Measurements from ENCODE around the gene TMEM108. TPM values are rescaled to one million over a fixed set of nuclear protein-coding genes. Genes with fewer than 3 reads are reported as not detected.

TMEM108 gene
- total RNA-seq, 4 donors from 2014 or later, result 0.70 to 4.0 (median 1.4) TPM

GRCh38 chr3:133317866-133318265 lies 279.7 kb downstream of the TMEM108 start:
- H3K4me3 ChIP-seq, result no peak overlapping the region
- TF ChIP-seq POLR2AphosphoS5 (IDR thresholded peaks at IDR 0.05) (no peak), POLR2A (IDR thresholded peaks at IDR 0.05) (no peak), EP300 (IDR thresholded peaks at IDR 0.05) (no peak)
- TF ChIP-seq, protein P1, sequence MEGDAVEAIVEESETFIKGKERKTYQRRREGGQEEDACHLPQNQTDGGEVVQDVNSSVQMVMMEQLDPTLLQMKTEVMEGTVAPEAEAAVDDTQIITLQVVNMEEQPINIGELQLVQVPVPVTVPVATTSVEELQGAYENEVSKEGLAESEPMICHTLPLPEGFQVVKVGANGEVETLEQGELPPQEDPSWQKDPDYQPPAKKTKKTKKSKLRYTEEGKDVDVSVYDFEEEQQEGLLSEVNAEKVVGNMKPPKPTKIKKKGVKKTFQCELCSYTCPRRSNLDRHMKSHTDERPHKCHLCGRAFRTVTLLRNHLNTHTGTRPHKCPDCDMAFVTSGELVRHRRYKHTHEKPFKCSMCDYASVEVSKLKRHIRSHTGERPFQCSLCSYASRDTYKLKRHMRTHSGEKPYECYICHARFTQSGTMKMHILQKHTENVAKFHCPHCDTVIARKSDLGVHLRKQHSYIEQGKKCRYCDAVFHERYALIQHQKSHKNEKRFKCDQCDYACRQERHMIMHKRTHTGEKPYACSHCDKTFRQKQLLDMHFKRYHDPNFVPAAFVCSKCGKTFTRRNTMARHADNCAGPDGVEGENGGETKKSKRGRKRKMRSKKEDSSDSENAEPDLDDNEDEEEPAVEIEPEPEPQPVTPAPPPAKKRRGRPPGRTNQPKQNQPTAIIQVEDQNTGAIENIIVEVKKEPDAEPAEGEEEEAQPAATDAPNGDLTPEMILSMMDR (IDR thresholded peaks at IDR 0.05), result no peak
- H3K4me1 ChIP-seq, result no peaks in the 10 kb centered on the region
- H3K9me3 ChIP-seq, result no peaks in the 10 kb centered on the region
- no peaks in the 10 kb centered on the region for H3K36me3 ChIP-seq
- WGBS, result 63% methylated on average over 1 of the region's 1 CpG
- H3K27me3 ChIP-seq, result no peaks in the 10 kb centered on the region
- H3K27ac ChIP-seq, result no peak overlapping the region
- no peak for DNase-seq (ENCODE audit: low spot score in 2 of 2)

- WGBS, result 78% methylated on average over 1 of the region's 1 CpG
- no peak for TF ChIP-seq POLR2AphosphoS5 (IDR thresholded peaks at IDR 0.05)
- no peak for TF ChIP-seq POLR2A (IDR thresholded peaks at IDR 0.05)
- TF ChIP-seq EP300 (IDR thresholded peaks at IDR 0.05), result no peak
- TF ChIP-seq, protein P1 (IDR thresholded peaks at IDR 0.05), result no peak
- H3K27ac ChIP-seq, result no peak overlapping the region
- H3K27me3 ChIP-seq, result no peaks in the 10 kb centered on the region
- no peaks in the 10 kb centered on the region for H3K4me1 ChIP-seq
- peaks cover 3% of the 10 kb centered on the region for H3K9me3 ChIP-seq
- no peak for DNase-seq (ENCODE audit: low spot score in 2 of 2)
- no peak overlapping the region for H3K4me3 ChIP-seq
- H3K36me3 ChIP-seq, result no peaks in the 10 kb centered on the region
These were observed 290.2 kb downstream of the TMEM108 start for GRCh38 chr3:133328373-133328772.

DNA sequence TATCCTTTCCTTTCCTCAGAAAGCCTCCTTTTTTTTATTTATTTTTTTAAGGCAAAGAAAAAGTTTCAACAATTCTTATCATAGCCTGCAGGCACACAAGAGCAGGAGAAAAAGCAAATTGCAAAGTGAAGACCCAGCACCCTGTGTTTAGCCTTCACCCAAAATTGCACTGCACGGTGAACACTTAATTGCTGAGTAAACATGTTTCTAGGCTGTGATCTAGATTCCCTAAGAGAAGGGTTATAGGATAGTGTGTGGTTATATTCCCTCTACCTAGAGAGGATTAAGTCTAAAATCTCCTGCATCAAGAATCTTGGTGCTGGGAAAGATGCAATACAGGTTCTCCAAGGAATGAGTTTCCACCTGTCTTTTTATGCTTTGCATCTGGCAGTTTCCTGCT lies 291.4 kb downstream of the TMEM108 start:
- Histone ChIP-seq H3K27me3 (no peaks in the 10 kb centered on the region), H3K36me3 (no peaks in the 10 kb centered on the region), H3K27ac (no peak overlapping the region), H3K9me3 (no peaks in the 10 kb centered on the region), H3K4me3 (no peak overlapping the region), H3K4me1 (no peaks in the 10 kb centered on the region)
- 22% methylated on average over 1 of the region's 1 CpG for WGBS
- no peak for DNase-seq (ENCODE audit: low spot score in 2 of 2)
- TF ChIP-seq, protein P1 (IDR thresholded peaks at IDR 0.05), result no peak
- TF ChIP-seq POLR2AphosphoS5 (IDR thresholded peaks at IDR 0.05) (no peak), EP300 (IDR thresholded peaks at IDR 0.05) (no peak), POLR2A (IDR thresholded peaks at IDR 0.05) (no peak)

DNA sequence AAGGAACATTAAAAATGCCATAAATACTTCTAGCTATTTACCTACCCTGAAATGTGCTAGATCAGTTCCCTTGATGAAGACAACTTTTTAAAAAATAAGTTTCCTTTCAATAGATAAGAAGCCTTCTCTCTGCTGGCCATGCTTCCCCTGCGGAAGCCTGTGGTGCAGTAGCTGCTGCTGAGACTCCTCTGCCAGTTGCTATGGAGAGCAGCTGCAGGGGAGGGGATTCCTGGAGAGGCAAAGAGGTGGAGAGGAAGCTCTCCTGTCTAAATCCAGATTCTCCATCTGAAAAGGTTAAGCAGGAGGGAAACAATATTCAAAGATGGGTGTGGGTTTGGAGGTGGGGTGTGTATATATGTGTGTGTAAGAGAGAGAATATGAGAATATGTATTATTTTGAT lies 291.9 kb downstream of the TMEM108 start:
- WGBS, result 68% methylated on average over 1 of the region's 1 CpG
- DNase-seq (ENCODE audit: low spot score in 2 of 2), result no peak
- Histone ChIP-seq H3K4me1 (no peaks in the 10 kb centered on the region), H3K4me3 (no peak overlapping the region), H3K9me3 (no peaks in the 10 kb centered on the region), H3K36me3 (no peaks in the 10 kb centered on the region), H3K27ac (no peak overlapping the region), H3K27me3 (no peaks in the 10 kb centered on the region)
- TF ChIP-seq EP300 (IDR thresholded peaks at IDR 0.05) (no peak), POLR2AphosphoS5 (IDR thresholded peaks at IDR 0.05) (no peak), POLR2A (IDR thresholded peaks at IDR 0.05) (no peak)
- TF ChIP-seq, protein P1 (IDR thresholded peaks at IDR 0.05), result no peak

GRCh38 chr3:133330522-133330921 lies 292.3 kb downstream of the TMEM108 start:
- H3K27me3 ChIP-seq, result no peaks in the 10 kb centered on the region
- no peak overlapping the region for H3K4me3 ChIP-seq
- H3K4me1 ChIP-seq, result no peaks in the 10 kb centered on the region
- no peak overlapping the region for H3K27ac ChIP-seq
- TF ChIP-seq EP300 (IDR thresholded peaks at IDR 0.05) (no peak), POLR2AphosphoS5 (IDR thresholded peaks at IDR 0.05) (no peak), POLR2A (IDR thresholded peaks at IDR 0.05) (no peak)
- TF ChIP-seq, protein P1 (IDR thresholded peaks at IDR 0.05), result no peak
- no peaks in the 10 kb centered on the region for H3K36me3 ChIP-seq
- no peak for DNase-seq (ENCODE audit: low spot score in 2 of 2)
- H3K9me3 ChIP-seq, result no peaks in the 10 kb centered on the region

Measured in suprapubic skin (tissue), 4 donors.